Prostate gland (tissue), 2 donors: Measurements from ENCODE around the gene BRD1. TPM values are rescaled to one million over a fixed set of nuclear protein-coding genes. Genes with fewer than 3 reads are reported as not detected.

ENCODE experiments used
- DNase-seq: peaks from one replicate; pipeline ENCODE4 v3.0.0-alpha.2; 2019; ENCODE audit warnings: low spot score
- H3K27ac ChIP-seq, 2 donors: fragments of 200-600 bp; sonication (generic); 2 replicates each; pipeline ENCODE4 v1.5.1; 2017 to 2019
- H3K27me3 ChIP-seq: fragments of 200-600 bp; sonication (generic); replicated peaks from 2 replicates; pipeline ENCODE4 v1.5.1; 2019; ENCODE audit not compliant: insufficient read depth
- H3K36me3 ChIP-seq, 2 donors: fragments of 200-600 bp; sonication (generic); 1 replicate in 1 of 2; 2 replicates in 1 of 2; pipeline versions ENCODE4 v1.5.1 to v1.8.1; 2017 to 2019
- H3K4me1 ChIP-seq: fragments of 200-600 bp; sonication (generic); replicated peaks from 2 replicates; pipeline ENCODE4 v1.5.1; 2019
- H3K4me3 ChIP-seq, 2 donors: fragments of 200-600 bp; sonication (generic); 2 replicates each; pipeline ENCODE4 v1.5.1; 2017 to 2019
- H3K9me3 ChIP-seq: fragments of 200-600 bp; sonication (generic); 2 replicates; pipeline ENCODE4 v1.5.1; 2017
- POLR2A ChIP-seq: fragments of 450-650 bp; IDR thresholded peaks from one replicate; pipeline ENCODE4 v1.6.1; 2016; ENCODE audit warnings: antibody characterized with exemption, mild to moderate bottlenecking
- POLR2AphosphoS5 ChIP-seq: sonication (generic); formaldehyde crosslinking; IDR thresholded peaks from one replicate; pipeline ENCODE4 v1.6.1; 2017; ENCODE audit warnings: antibody characterized with exemption
- WGBS: methylation state at CpG from one replicate; pipeline ENCODE4 v1.1.5; 2018; 5-methylcytosine and 5-hydroxymethylcytosine counted together
- intact Hi-C: fragments of 100-400 bp; cut with DNase I; formaldehyde crosslinking; loops from one replicate; pipeline ENCODE4 v1.14.2; 2022
- total RNA-seq, 2 donors: library from RNA; depleted of rRNA; stranded (reverse); fragments of >200 nt; gene quantifications; one replicate each; pipeline ENCODE4 v1.1.0, GENCODE V29; 2016
- TF ChIP-seq, protein P1 (sequence below), 4 experiments: fragments of 200-600 bp in 2 of 4; fragments of 450-650 bp in 2 of 4; sonication (generic) in 2 of 4; IDR thresholded peaks; 1 replicate in 3 of 4; 2 replicates in 1 of 4; pipeline ENCODE4 v1.5.1; 2016 to 2019; ENCODE audit warnings: antibody characterized with exemption in 4 of 4, mild to moderate bottlenecking in 2 of 4, moderate library complexity in 2 of 4

BRD1 gene
- total RNA-seq, 2 donors from 2014 or later, result 40.3 to 74.2 TPM

- H3K36me3 ChIP-seq, result no peaks in the 10 kb centered on the region
- no peaks in the 10 kb centered on the region for H3K9me3 ChIP-seq
- intact Hi-C loops, result no loop called here
- no peak overlapping the region for H3K4me3 ChIP-seq
- no peak overlapping the region for H3K27ac ChIP-seq
- TF ChIP-seq, protein P1, sequence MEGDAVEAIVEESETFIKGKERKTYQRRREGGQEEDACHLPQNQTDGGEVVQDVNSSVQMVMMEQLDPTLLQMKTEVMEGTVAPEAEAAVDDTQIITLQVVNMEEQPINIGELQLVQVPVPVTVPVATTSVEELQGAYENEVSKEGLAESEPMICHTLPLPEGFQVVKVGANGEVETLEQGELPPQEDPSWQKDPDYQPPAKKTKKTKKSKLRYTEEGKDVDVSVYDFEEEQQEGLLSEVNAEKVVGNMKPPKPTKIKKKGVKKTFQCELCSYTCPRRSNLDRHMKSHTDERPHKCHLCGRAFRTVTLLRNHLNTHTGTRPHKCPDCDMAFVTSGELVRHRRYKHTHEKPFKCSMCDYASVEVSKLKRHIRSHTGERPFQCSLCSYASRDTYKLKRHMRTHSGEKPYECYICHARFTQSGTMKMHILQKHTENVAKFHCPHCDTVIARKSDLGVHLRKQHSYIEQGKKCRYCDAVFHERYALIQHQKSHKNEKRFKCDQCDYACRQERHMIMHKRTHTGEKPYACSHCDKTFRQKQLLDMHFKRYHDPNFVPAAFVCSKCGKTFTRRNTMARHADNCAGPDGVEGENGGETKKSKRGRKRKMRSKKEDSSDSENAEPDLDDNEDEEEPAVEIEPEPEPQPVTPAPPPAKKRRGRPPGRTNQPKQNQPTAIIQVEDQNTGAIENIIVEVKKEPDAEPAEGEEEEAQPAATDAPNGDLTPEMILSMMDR (IDR thresholded peaks at IDR 0.05), result no peak
- TF ChIP-seq POLR2A, result no peak
- no peak for TF ChIP-seq POLR2AphosphoS5
- H3K27me3 ChIP-seq, result no peaks in the 10 kb centered on the region
- DNase-seq, result no peak
- 82% methylated on average over 3 of the region's 3 CpGs for WGBS
- H3K4me1 ChIP-seq, result no peaks in the 10 kb centered on the region
These were observed 80.5 kb downstream of the BRD1 start for GRCh38 chr22:49747130-49747529.

DNA sequence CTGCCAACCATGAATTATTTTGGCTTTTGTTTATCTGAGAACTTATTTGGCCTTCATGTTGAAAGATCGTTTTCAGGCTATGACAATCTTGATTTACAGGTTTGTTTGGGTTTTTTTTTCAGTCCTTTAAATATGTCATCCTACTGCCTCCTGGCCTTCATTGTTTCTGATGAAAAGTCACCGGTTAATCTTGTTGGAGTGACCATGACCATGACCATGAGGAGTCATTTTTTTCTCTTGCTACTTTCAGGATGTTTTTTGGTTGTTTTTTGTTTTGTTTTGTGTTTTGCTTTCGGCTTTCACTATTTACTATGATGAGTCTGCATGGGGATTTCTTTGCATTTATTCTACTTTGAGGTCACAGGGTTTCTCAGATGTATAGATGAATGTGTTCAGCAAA is 81.6 kb downstream of the BRD1 start:
- DNase-seq, result no peak
- Histone ChIP-seq H3K4me1 (no peaks in the 10 kb centered on the region), H3K36me3 (no peaks in the 10 kb centered on the region), H3K27me3 (no peaks in the 10 kb centered on the region), H3K4me3 (no peak overlapping the region), H3K27ac (no peak overlapping the region), H3K9me3 (no peaks in the 10 kb centered on the region)
- 64% methylated on average over 3 of the region's 3 CpGs for WGBS
- TF ChIP-seq POLR2AphosphoS5, result no peak
- TF ChIP-seq, protein P1 (IDR thresholded peaks at IDR 0.05), result no peak
- TF ChIP-seq POLR2A, result no peak
- intact Hi-C loops, result no loop called here

- Histone ChIP-seq H3K4me1 (no peaks in the 10 kb centered on the region), H3K27ac (no peak overlapping the region), H3K27me3 (no peaks in the 10 kb centered on the region), H3K4me3 (no peak overlapping the region), H3K9me3 (no peaks in the 10 kb centered on the region), H3K36me3 (no peaks in the 10 kb centered on the region)
- 80% methylated on average over 7 of the region's 7 CpGs for WGBS
- DNase-seq, result no peak
- intact Hi-C loops, result no loop called here
- no peak for TF ChIP-seq POLR2A
- no peak for TF ChIP-seq POLR2AphosphoS5
- TF ChIP-seq, protein P1 (IDR thresholded peaks at IDR 0.05), result no peak
These were observed 87.4 kb downstream of the BRD1 start for GRCh38 chr22:49740242-49740641.

- no peak for DNase-seq
- H3K9me3 ChIP-seq, result no peaks in the 10 kb centered on the region
- WGBS, result 83% methylated on average over 2 of the region's 2 CpGs
- intact Hi-C loops, result no loop called here
- H3K36me3 ChIP-seq, result no peaks in the 10 kb centered on the region
- peaks cover 4% of the 10 kb centered on the region for H3K27me3 ChIP-seq
- no peak overlapping the region for H3K27ac ChIP-seq
- H3K4me3 ChIP-seq, result no peak overlapping the region
- no peaks in the 10 kb centered on the region for H3K4me1 ChIP-seq
- no peak for TF ChIP-seq POLR2AphosphoS5
- no peak for TF ChIP-seq POLR2A
- TF ChIP-seq, protein P1 (IDR thresholded peaks at IDR 0.05), result no peak
These were observed 88.5 kb downstream of the BRD1 start for GRCh38 chr22:49739138-49739537.

DNA sequence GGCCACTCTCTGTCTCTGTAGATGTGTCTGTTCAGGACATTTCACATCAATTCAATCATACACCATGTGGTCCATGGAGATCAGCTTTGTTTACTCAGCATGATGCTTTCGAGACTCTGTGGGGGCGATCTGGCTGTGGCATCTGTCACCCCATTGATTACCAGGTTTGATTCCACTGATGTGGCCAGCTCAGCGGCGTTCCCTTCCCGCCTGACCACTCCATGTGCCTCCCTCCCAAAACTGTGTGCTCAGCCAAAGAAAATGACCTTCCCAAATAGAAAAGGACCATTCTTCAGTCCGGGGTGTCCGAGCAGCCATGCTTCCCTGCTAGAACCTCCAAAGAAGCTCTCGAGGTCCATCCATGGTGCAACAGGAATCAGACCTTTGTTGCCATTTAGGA is 89.1 kb downstream of the BRD1 start:
- Histone ChIP-seq H3K4me1 (no peaks in the 10 kb centered on the region), H3K36me3 (no peaks in the 10 kb centered on the region), H3K9me3 (no peaks in the 10 kb centered on the region), H3K27me3 (peaks cover 4% of the 10 kb centered on the region), H3K4me3 (no peak overlapping the region), H3K27ac (no peak overlapping the region)
- intact Hi-C loops, result no loop called here
- TF ChIP-seq, protein P1 (IDR thresholded peaks at IDR 0.05), result no peak
- TF ChIP-seq POLR2AphosphoS5, result no peak
- no peak for TF ChIP-seq POLR2A
- WGBS, result 88% methylated on average over 8 of the region's 8 CpGs
- no peak for DNase-seq
